ENCODE measurements around the gene GFOD2. TPM values are rescaled to one million over a fixed set of nuclear protein-coding genes. Genes with fewer than 3 reads are reported as not detected.

Gene GFOD2
- total RNA-seq, 2 donors from 2014 or later, result 15.8 to 18.1 TPM

- 91 to 95% methylated on average over 10 to 14 of the region's 14 CpGs for WGBS, 2 donors
- intact Hi-C loops (cut with DNase I), result no loop called here
- no peak for ATAC-seq
These were observed 90.9 kb downstream of the GFOD2 start for GRCh38 chr16:67628216-67628615.

More at GRCh38 chr16:67628216-67628615, 90.9 kb downstream of the GFOD2 start:
- no peak for TF ChIP-seq CTCF (IDR thresholded peaks at IDR 0.05)
- TF ChIP-seq POLR2A (IDR thresholded peaks at IDR 0.05), result no peak
- no peaks in the 10 kb centered on the region for H3K27me3 ChIP-seq
- no peak overlapping the region for H3K27ac ChIP-seq
- H3K4me3 ChIP-seq, result no peak overlapping the region
- no peaks in the 10 kb centered on the region for H3K4me1 ChIP-seq
- no peak for DNase-seq
- H3K9me3 ChIP-seq, result no peaks in the 10 kb centered on the region
- H3K36me3 ChIP-seq (replicated peaks in 1 of 2; ENCODE audit: insufficient read depth in 1 of 2, low read depth in 2 of 2), result peaks cover 6 to 40% of the 10 kb centered on the region in 2 donors

Other genes starting within 250 kb of the GFOD2 start
- gene ATP6V0D1, start 238.2 kb downstream of the GFOD2 start, total RNA-seq, result 100 to 1,000 TPM in 1 of 2 donors, 10 to 100 TPM in 1; 53.7 to 102 TPM
- gene AGRP, start 235.8 kb downstream of the GFOD2 start, total RNA-seq, result not detected
- gene RIPOR1, start 190.5 kb downstream of the GFOD2 start, total RNA-seq, result 10 to 100 TPM; 37.9 to 62.6 TPM
- 10 to 100 TPM; 24.4 to 33.0 TPM for gene CTCF, start 156.8 kb downstream of the GFOD2 start, total RNA-seq
- gene CARMIL2, start 74.2 kb downstream of the GFOD2 start, total RNA-seq, result 1 to 10 TPM in 1 of 2 donors, under 1 TPM in 1; 0.52 to 2.3 TPM
- 10 to 100 TPM; 11.4 to 33.6 TPM for gene ACD, start 59.1 kb downstream of the GFOD2 start, total RNA-seq
- gene PARD6A, start 58.4 kb downstream of the GFOD2 start, total RNA-seq, result 10 to 100 TPM; 21.1 to 22.8 TPM
- gene ENKD1, start 52.6 kb downstream of the GFOD2 start, total RNA-seq, result 10 to 100 TPM; 68.0 to 91.0 TPM
- 1 to 10 TPM; 7.5 to 9.6 TPM for gene C16orf86, start 52.5 kb downstream of the GFOD2 start, total RNA-seq
- gene RANBP10, start 87.2 kb upstream of the GFOD2 start, total RNA-seq, result 1 to 10 TPM; 6.3 to 9.3 TPM
- 1 to 10 TPM in 1 of 2 donors, not detected in 1; 1.6 TPM for gene TSNAXIP1, start 87.6 kb upstream of the GFOD2 start, total RNA-seq
- gene THAP11, start 123.0 kb upstream of the GFOD2 start, total RNA-seq, result 10 to 100 TPM; 23.7 to 42.8 TPM
- gene NUTF2, start 127.6 kb upstream of the GFOD2 start, total RNA-seq, result 10 to 100 TPM; 39.2 to 42.8 TPM
- gene CENPT, start 128.4 kb upstream of the GFOD2 start, total RNA-seq, result 100 to 1,000 TPM in 1 of 2 donors, 10 to 100 TPM in 1; 57.1 to 122 TPM
- gene EDC4, start 153.7 kb upstream of the GFOD2 start, total RNA-seq, result 10 to 100 TPM; 26.7 to 55.7 TPM
- gene NRN1L, start 165.6 kb upstream of the GFOD2 start, total RNA-seq, result not detected
- gene PSKH1, start 173.9 kb upstream of the GFOD2 start, total RNA-seq, result 10 to 100 TPM; 15.0 to 16.8 TPM
- 1,000 to 10,000 TPM in 1 of 2 donors, 100 to 1,000 TPM in 1; 286 to 1,726 TPM for gene CTRL, start 212.5 kb upstream of the GFOD2 start, total RNA-seq
- 10 to 100 TPM; 16.2 to 26.7 TPM for gene PSMB10, start 217.5 kb upstream of the GFOD2 start, total RNA-seq
- 10 to 100 TPM in 1 of 2 donors, 1 to 10 TPM in 1; 7.5 to 17.8 TPM for gene LCAT, start 224.8 kb upstream of the GFOD2 start, total RNA-seq
- gene SLC12A4, start 249.3 kb upstream of the GFOD2 start, total RNA-seq, result 10 to 100 TPM; 23.3 to 61.3 TPM

Data from body of pancreas (tissue), 4 donors.